ENCODE results near the gene RPS26. TPM values are rescaled to one million over a fixed set of nuclear protein-coding genes. Genes with fewer than 3 reads are reported as not detected.
A peak's percentile ranks its signal among the peaks of the same experiment; 100 is the strongest.

Gene RPS26
- total and polyA plus RNA-seq, 2 of the 13 experiments (the other 11 are each of a cell fraction or from before 2014, with no cell fraction given) = 150 to 421 TPM

DNA sequence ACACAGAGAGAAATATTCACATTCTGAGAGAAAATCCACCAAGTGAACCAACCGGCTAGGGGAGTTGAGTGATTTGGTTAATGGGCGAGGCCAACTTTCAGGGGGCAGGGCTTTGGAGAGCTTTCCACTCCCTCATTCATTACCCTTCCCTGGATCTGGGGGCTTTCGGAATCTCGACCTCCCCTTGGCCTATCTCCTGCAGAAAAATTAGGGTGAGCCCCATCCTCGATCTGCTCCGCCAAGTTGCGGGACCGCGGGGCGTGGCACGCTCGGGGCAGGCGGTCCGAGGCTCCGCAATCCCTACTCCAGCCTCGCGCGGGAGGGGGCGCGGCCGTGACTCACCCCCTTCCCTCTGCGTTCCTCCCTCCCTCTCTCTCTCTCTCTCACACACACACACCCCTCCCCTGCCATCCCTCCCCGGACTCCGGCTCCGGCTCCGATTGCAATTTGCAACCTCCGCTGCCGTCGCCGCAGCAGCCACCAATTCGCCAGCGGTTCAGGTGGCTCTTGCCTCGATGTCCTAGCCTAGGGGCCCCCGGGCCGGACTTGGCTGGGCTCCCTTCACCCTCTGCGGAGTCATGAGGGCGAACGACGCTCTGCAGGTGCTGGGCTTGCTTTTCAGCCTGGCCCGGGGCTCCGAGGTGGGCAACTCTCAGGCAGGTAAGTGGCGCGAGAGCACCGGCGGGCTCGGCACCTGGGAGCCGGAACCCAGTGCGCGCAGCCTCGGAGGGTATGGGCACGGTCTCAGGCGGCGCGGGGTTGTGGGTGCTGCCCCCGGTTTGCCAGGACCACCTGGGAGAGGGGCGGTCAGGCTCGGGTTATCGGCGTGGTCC, 38.2 kb downstream of the RPS26 start, which contains the start of gene ERBB3:
Gene ERBB3 (plus strand): TSS at position 443 of the 833 bp plus-strand sequence. CDS start 136 bp downstream, at position 579.
- CTCF ChIA-PET (ENCODE audit: low intra/inter-chr PET ratio, low total read pairs) = interaction anchor here (0.9 to 1.5 kb wide), 4 partner anchors 25 to 109 kb away, joined by 3 to 10 read pairs (median 4); partner anchors contain the start of gene PA2G4
- BruUV-seq (replicated peaks) = no TSS peak
- Histone ChIP-seq H3K36me3 (replicated peaks in 1 of 2; ENCODE audit: control insufficient read depth in 1 of 2, insufficient read depth in 2 of 2, low read length in 2 of 2) (peaks cover 8 to 20% of the 10 kb centered on the region in 2 experiments), H3K27ac (ENCODE audit: extremely low read length, insufficient read depth, low read length) (peak within 1 kb of the TSS; percentile 99), H3K9ac (ENCODE audit: insufficient read depth, low read depth, low read length) (peak within 1 kb of the TSS; percentile 96), H3K27me3 (ENCODE audit: control insufficient read depth in 1 of 2, insufficient read depth in 2 of 2, low read length in 2 of 2) (no peaks in the 10 kb centered on the region; a peak in 1 of 5 replicates), H2AFZ (ENCODE audit: low read length) (no peak within 1 kb of the TSS), H3K4me3 (replicated peaks in 1 of 3; ENCODE audit: insufficient read depth in 1 of 3, low read depth in 2 of 3, low read length in 3 of 3) (peak within 1 kb of the TSS; percentile 89 to 96 (median 91)), H3K4me1 (ENCODE audit: insufficient read depth, low read length) (peaks cover 50% of the 10 kb centered on the region), H3K9me3 (ENCODE audit: low read length) (no peaks in the 10 kb centered on the region), H3K4me2 (ENCODE audit: low read depth, low read length) (peak within 1 kb of the TSS; percentile 98), H4K20me1 (ENCODE audit: insufficient read depth, low read length) (0 out of 2 replicates have a peak, but pooled peaks cover 3% of the 10 kb centered on the region), H3K79me2 (ENCODE audit: insufficient read depth, low read length) (peaks cover 36% of the 10 kb centered on the region)
- intact Hi-C loops (cut with micrococcal nuclease; ENCODE audit: unreplicated experiment) = loop anchor here (1.0 to 2.0 kb wide), 4 partner anchors 24 to 83 kb away; partner anchors contain the start of genes PA2G4, SUOX and ZC3H10
- ATAC-seq = peak; percentile 56
- peak; percentile 71 for FAIRE-seq
- in situ Hi-C loops (cut with HindIII; ENCODE audit: extremely low pct_ligation_motif_present, low pct_unique_long_range_greater_than_20kb) = no loop called here
- peak; percentile 82 for DNase-seq (ENCODE audit: low spot score)
- POLR2A ChIA-PET = interaction anchor here (0.8 to 10.2 kb wide), 37 partner anchors 8 to 1665 kb away, joined by 3 to 279 read pairs (median 7); partner anchors contain the start of genes ANKRD52, COQ10A, DNAJC14 and ESYT1
- WGBS (ENCODE audit: low lambda C conversion rate) = under 1% methylated on average over 32 of the region's 59 CpGs
- TF ChIP-seq GLI4 (CRISPR knock-in tag; IDR thresholded peaks at IDR 0.05; ENCODE audit: borderline replicate concordance) (0 out of 2 replicates have a peak, but pooled peaks have one; percentile 41), ZFP36 (IDR thresholded peaks at IDR 0.05; ENCODE audit: borderline replicate concordance, low read depth, low read length, partially characterized antibody) (no peak), TBP (CRISPR knock-in tag; IDR thresholded peaks at IDR 0.05) (no peak), CREM (IDR thresholded peaks at IDR 0.05) (no peak), CREM (CRISPR knock-in tag; IDR thresholded peaks at IDR 0.05) (no peak), SAP130 (CRISPR knock-in tag; IDR thresholded peaks at IDR 0.05; ENCODE audit: low read depth) (peak; percentile 84), ISX (CRISPR knock-in tag; conservative IDR thresholded peaks at IDR 0.05) (no peak), SETDB1 (CRISPR knock-in tag; IDR thresholded peaks at IDR 0.05; ENCODE audit: borderline replicate concordance) (no peak), BCL6 (CRISPR knock-in tag; IDR thresholded peaks at IDR 0.05) (0 out of 2 replicates have a peak, but pooled peaks have one; percentile 13), PCBP2 (optimal IDR thresholded peaks at IDR 0.05; ENCODE audit: low read depth, low read length, poor library complexity, severe bottlenecking) (no peak), PHF21A (CRISPR knock-in tag; IDR thresholded peaks at IDR 0.05) (no peak; the same call in 1 of the 2 replicates), SOX13 (IDR thresholded peaks at IDR 0.05) (no peak; the same call in 1 of the 2 replicates), SOX13 (CRISPR knock-in tag; conservative IDR thresholded peaks at IDR 0.05 in 1 of 2, IDR thresholded peaks at IDR 0.05 in 1 of 2) (peak in 1 of 2 experiments; percentile 65; a peak in 2 of 4 replicates), MEIS1 (CRISPR knock-in tag; IDR thresholded peaks at IDR 0.05; ENCODE audit: borderline replicate concordance) (no peak), ZNF766 (CRISPR knock-in tag; IDR thresholded peaks at IDR 0.05; ENCODE audit: borderline replicate concordance) (no peak), ZNF44 (CRISPR knock-in tag; IDR thresholded peaks at IDR 0.05) (0 out of 2 replicates have a peak, but pooled peaks have one; percentile 7), HOXD1 (CRISPR knock-in tag; IDR thresholded peaks at IDR 0.05) (0 out of 2 replicates have a peak, but pooled peaks have one; percentile 46)
- TF ChIP-seq, protein P1, sequence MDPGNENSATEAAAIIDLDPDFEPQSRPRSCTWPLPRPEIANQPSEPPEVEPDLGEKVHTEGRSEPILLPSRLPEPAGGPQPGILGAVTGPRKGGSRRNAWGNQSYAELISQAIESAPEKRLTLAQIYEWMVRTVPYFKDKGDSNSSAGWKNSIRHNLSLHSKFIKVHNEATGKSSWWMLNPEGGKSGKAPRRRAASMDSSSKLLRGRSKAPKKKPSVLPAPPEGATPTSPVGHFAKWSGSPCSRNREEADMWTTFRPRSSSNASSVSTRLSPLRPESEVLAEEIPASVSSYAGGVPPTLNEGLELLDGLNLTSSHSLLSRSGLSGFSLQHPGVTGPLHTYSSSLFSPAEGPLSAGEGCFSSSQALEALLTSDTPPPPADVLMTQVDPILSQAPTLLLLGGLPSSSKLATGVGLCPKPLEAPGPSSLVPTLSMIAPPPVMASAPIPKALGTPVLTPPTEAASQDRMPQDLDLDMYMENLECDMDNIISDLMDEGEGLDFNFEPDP (CRISPR knock-in tag; conservative IDR thresholded peaks at IDR 0.05) = no peak
- TF ChIP-seq, protein P2, sequence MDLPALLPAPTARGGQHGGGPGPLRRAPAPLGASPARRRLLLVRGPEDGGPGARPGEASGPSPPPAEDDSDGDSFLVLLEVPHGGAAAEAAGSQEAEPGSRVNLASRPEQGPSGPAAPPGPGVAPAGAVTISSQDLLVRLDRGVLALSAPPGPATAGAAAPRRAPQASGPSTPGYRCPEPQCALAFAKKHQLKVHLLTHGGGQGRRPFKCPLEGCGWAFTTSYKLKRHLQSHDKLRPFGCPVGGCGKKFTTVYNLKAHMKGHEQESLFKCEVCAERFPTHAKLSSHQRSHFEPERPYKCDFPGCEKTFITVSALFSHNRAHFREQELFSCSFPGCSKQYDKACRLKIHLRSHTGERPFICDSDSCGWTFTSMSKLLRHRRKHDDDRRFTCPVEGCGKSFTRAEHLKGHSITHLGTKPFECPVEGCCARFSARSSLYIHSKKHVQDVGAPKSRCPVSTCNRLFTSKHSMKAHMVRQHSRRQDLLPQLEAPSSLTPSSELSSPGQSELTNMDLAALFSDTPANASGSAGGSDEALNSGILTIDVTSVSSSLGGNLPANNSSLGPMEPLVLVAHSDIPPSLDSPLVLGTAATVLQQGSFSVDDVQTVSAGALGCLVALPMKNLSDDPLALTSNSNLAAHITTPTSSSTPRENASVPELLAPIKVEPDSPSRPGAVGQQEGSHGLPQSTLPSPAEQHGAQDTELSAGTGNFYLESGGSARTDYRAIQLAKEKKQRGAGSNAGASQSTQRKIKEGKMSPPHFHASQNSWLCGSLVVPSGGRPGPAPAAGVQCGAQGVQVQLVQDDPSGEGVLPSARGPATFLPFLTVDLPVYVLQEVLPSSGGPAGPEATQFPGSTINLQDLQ (CRISPR knock-in tag; IDR thresholded peaks at IDR 0.05) = no peak
